Stimulated activated CD4-positive, alpha-beta T cell treated with anti-CD3 and anti-CD28 coated beads, Interleukin-4, amount 100 ng/mL, for 48 hours (primary cell): Measurements from ENCODE around the gene CCL17.
"Not testable (repeated sequence)": the region's sequence is repeated elsewhere in the genome, so short reads cannot be mapped to it uniquely, and the experiment has no call there.

ENCODE experiments used
- DNase-seq, 2 donors: peaks; one replicate each; pipeline ENCODE4 v3.0.0-alpha.2; 2020; ENCODE audit warnings: low read depth in 2 of 2

The CCL17 gene

GRCh38 chr16:57396786-57397185 is 7.8 kb upstream of the CCL17 start:
- DNase-seq: no peak

GRCh38 chr16:57397493-57397892 is 7.1 kb upstream of the CCL17 start:
- DNase-seq: not testable (repeated sequence)

- no peak for DNase-seq
Measured at GRCh38 chr16:57401943-57402640, 2.5 kb upstream of the CCL17 start.

- DNase-seq: no peak
Measured at GRCh38 chr16:57405097-57405496, 530 bp downstream of the CCL17 start.

- DNase-seq: no peak
Measured at GRCh38 chr16:57406881-57407280, 2.3 kb downstream of the CCL17 start.

- DNase-seq: no peak
Measured at GRCh38 chr16:57407521-57408353, 3.2 kb downstream of the CCL17 start.

GRCh38 chr16:57409065-57409464 is 4.5 kb downstream of the CCL17 start:
- DNase-seq: no peak

- DNase-seq: no peak
Measured at GRCh38 chr16:57409870-57410587, 5.5 kb downstream of the CCL17 start.

- DNase-seq: no peak
Measured at GRCh38 chr16:57411362-57411976, 6.9 kb downstream of the CCL17 start.

GRCh38 chr16:57412584-57412983 is 8.0 kb downstream of the CCL17 start:
- no peak for DNase-seq

- no peak for DNase-seq
Measured at GRCh38 chr16:57413301-57413730, 8.7 kb downstream of the CCL17 start.

GRCh38 chr16:57413733-57414132 is 9.2 kb downstream of the CCL17 start:
- no peak for DNase-seq

- DNase-seq: no peak
Measured at GRCh38 chr16:57416084-57416483, 11.5 kb downstream of the CCL17 start.

- no peak for DNase-seq
Measured at GRCh38 chr16:57419506-57419905, 14.9 kb downstream of the CCL17 start.

GRCh38 chr16:57422026-57422944 is 17.7 kb downstream of the CCL17 start:
- DNase-seq: no peak

GRCh38 chr16:57423152-57423551 is 18.6 kb downstream of the CCL17 start:
- DNase-seq: no peak

GRCh38 chr16:57424583-57424982 is 20.0 kb downstream of the CCL17 start:
- DNase-seq: no peak

GRCh38 chr16:57426356-57426755 is 21.8 kb downstream of the CCL17 start:
- DNase-seq: no peak

GRCh38 chr16:57427307-57427706 is 22.7 kb downstream of the CCL17 start:
- no peak for DNase-seq

GRCh38 chr16:57427824-57428223 is 23.3 kb downstream of the CCL17 start:
- DNase-seq: no peak

GRCh38 chr16:57430955-57431354 is 26.4 kb downstream of the CCL17 start:
- DNase-seq: no peak
